GM19463 (cell line): ENCODE data around the gene TP73.
A peak's percentile ranks its signal among the peaks of the same experiment; 100 is the strongest.

Experiments used
- ATAC-seq: cut with Tn5 transposase; IDR thresholded peaks from one replicate; pipeline ENCODE4 v1.9.1; 2021; ENCODE audit warnings: mild to moderate bottlenecking, moderate library complexity; ENCODE audit not compliant: unreplicated experiment

The TP73 gene

DNA sequence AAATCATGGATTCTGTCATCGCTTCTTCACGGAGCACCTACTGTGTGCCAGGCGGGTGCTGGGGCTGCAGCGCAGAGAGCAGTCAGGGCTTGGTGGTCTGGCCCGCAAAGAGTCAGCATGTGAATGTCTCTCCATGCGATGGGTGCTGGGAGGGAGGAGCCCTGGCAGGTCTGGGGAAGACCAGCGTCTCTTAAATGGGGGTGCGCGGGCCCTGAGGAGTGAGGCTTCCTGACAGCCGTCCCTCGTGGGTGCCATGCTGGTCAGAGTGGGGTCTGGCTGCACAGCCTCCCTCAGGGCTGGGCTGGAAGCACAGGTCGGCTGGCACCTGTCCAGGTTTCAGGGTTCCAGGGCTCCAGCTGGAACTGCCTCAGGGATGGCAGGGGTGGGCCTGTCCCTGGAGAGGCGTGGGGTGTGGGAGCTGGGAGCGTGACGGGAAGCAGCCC, 18.5 kb downstream of the TP73 start:
- ATAC-seq = no peak

DNA sequence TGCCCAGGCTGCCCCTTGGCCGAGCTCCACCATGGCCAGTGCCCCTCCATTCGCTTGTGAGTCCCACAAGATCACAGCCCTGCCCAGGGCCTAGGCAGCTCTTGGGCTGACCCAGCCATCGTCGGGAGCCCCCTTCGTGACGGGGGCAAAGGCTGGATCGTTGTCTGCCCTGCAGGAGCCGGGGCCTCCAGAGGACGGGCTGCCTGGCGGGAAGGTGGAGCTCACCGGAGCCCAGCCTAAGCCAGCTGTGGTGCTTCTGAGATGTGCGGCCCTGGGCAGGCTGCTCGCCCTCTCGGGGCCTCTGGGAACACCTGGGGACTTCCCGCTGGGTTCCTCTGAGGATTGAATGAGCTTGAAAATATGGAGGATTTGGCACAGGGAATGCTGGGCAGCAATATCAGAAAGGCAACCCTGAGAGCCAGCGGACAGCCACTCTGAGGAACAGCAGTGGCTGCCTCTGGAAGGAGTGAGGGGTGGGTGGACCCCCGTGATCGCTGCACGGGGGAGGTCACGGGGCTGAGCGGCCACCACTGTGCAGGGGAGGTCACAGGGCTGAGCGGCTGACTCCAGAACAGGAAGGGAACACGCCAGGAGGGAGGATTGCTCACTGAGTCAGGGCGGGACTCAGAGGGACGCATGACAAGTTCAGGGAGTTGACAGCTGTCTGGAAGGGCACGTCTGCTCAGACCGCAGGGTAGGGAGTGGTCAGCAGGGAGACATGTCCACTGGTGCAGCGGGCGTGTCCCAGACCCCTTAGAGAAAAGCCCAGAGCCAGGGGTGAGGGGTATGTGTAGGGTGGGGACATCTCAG, 19.3 kb downstream of the TP73 start:
- no peak for ATAC-seq

DNA sequence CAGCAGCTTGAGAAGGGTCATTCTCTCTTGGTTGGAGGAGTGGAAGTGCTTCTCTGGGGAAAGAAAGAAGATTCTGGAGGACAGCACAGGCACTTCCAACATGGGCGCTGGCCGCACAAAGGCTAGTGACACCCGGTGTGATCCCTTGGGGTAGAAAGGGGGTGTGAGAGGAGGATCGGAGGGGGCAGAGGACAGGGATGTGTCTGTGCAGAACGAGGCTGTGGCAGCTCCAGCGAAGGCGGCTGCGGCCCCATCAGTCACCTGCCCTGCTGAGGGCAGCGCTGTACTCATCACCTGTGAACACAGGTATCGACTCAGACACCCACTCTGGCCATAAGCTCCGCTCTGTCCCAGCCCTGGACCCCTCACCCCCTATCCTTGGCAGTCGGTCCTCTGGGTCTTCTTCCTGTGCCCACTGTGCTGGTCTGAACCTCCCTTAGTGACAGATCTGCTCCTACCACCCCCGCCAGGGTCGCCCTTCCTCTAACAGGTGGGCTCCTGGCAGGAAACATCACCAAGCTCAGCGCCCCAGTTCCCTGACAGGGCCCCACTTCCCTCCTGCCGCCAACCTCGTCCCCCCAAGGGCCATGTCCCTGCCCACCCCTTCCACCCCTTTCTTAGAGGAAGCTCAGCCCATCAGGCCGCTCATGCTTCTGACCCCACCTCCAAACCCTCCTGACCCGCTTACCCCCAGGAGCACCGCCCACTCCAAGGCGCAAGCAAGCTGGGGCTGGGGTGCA, 20.1 kb downstream of the TP73 start:
- ATAC-seq = no peak

DNA sequence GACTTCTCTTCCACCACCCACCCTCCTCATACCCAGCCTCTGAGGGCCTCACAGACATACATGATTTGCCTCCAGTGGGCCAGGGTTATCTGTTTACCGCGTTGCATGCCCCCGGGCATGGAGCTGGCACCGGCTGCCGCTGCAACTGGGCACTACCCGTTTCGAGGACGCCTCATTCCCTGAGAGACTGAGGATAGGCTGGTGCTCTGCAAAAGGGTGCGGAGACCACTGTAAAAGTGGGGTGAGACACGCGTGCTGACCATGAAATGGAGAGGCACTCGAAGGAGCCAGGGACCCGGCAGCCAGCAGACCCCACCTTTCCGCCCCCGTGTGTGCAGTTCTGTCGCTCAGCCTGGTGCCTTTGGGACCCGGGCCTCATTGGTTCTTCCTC, 20.6 kb downstream of the TP73 start:
- ATAC-seq = no peak

DNA sequence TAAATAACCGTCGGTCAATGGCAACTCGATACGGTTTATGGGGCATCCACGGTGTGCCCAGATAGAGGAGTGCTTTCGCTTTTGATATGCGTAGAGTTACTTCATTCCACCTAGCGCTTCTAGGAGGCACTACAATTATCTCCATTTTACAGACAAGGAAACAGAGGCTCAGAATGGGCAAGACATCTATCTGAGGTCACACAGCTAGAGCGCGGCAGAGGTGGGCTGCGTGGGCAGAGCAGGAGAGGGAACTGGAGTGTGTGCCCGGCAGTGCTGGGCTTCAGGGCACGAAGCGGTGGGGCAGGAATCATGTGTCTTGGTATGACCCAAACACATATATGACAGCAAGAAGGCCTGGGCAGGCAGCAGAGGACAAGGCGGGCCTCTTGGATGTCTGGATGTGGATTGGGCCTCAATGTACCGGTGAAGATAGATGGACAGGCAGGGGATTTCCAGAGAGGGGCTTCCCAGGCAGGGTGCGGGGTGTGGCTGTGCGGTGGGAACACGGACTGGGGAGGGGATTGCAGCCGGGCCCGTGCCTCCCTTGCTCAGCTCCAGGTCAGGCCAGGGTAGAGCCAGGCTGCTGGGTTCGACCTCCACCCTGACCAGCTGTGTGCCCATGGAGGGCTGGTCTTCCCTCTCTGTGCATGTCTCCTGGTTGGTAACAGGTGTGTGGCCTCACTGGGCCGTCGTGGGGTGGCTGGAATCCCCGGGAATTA, 21.2 kb downstream of the TP73 start:
- ATAC-seq = no peak

DNA sequence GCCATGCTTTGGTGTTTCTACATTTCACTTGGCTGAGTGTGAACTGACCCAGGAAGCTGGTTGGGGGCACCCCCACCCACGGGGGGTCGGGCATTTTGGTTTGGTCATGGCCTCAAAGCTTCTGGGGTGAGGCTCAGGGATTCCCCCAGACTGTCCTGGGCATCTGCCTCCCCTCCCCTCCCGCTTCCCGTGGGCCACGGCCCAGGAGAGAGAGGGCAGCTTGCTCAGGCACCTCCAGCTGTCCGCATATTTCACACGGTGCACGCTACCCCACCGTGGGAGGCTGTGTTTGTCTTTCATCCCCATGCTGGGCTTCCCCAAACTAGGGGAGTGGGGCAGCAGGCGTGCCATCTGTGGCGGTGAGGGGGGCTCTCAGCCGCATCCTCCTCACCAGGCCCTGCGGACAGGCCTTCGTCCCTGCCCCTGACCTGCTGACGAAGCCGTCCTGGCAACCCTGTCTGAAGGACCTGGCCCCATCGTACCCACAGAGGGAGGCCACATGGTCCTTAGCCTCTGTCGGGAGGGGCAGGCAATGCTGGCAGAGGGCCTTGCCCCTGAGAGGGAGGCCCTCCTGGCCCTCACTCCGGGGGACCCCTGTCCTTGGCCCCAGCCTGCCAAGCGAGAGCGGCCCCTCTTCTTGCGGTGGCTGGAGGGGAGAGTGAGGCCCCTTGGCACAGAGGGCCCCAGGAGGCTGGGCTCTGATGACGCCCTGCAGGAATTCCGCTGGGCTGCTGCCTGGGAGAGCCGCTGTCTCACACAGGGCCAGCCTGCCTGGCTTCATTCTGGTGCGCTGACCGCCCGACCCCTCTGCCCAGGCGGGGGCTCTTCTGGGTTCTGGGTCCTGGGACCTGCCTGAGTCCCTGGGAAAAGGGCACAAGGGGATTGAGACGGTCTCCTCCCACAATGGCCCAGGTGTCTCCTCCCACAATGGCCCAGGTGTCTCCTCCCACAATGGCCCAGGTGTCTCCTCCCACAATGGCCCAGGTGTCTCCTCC, 22.1 kb downstream of the TP73 start:
- ATAC-seq = no peak

DNA sequence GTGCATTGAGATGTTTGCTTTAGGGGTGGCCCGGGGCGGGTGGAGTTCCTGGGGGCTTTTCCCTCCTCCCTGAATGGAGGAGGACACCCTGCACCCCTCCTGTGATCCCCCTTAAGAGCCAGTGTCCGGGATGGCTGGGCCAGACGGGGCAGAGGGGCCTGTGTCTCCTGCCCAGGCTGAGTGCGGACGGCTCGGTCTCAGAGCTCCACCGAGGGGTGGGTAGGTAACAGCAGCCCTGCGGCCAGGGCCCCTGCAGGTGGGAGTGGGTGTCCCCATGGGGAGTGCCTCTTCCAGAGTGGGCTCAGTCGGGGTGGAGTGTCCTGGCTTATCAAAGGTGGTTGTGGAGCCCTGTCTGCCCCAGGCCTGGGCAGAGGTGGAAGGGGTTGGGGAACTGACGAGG, 23.1 kb downstream of the TP73 start:
- ATAC-seq = no peak

DNA sequence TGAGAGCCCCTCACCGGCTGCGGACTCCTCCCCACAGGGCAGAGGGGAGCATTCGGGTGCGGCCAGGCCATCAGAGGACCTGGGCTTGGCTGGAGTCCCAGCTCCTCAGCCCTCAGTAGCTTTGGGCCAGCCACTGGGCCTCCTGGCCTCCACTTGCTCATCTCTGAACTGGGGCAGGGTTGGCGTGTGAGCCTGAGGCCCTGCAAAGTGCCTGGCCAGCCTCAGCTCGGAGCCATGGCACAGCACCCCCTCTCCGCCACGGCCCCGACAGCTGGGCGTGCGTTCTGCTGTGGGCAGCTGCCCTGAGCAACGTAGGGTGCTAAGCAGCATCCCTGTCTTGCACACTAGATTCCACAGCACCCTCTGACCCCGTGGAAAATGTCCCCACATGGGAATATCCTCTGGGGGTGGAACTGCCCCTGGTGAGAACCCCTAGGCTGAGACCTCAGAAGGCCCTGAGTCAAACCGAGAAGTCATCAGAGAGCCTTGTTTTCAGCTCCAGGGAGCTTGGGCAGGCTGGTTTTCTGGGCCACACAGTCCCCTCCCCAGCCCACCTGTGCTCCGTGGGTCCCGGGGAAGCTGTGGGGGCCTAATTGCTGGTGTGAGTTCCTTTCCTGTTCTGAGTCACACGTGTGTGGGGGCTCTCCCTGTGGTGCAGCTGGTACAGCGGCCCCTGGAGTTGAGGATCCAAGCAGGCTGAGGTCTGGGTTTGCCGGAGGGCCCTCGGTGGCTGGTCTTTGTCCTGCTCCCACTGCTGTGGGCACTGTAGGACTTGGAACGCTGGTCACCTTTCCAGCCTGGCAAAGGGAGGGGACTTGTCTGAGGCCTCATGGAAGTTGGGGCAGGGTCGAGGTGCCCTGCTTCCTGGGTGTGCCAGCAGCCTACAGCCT, 24.5 kb downstream of the TP73 start:
- peak; percentile 63 for ATAC-seq

DNA sequence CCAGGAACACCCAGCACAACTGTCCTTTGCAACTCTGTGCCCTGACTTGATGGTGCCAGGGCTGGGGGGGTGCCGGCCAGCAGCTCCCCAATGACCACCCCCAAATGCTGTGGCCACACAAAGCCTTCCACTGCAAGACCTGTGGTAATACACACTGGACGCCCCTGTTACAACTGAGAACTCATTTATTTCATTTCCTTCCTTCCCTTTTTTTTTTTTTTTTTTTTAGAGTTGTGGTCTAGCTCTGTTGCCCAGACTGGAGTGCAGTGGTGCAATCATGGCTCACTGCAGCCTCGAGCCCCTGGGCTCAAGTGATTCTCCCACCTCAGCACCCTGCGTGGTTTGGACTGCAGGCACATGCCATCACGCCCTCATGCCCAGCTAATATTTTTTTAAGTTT, 25.2 kb downstream of the TP73 start:
- ATAC-seq = no peak

DNA sequence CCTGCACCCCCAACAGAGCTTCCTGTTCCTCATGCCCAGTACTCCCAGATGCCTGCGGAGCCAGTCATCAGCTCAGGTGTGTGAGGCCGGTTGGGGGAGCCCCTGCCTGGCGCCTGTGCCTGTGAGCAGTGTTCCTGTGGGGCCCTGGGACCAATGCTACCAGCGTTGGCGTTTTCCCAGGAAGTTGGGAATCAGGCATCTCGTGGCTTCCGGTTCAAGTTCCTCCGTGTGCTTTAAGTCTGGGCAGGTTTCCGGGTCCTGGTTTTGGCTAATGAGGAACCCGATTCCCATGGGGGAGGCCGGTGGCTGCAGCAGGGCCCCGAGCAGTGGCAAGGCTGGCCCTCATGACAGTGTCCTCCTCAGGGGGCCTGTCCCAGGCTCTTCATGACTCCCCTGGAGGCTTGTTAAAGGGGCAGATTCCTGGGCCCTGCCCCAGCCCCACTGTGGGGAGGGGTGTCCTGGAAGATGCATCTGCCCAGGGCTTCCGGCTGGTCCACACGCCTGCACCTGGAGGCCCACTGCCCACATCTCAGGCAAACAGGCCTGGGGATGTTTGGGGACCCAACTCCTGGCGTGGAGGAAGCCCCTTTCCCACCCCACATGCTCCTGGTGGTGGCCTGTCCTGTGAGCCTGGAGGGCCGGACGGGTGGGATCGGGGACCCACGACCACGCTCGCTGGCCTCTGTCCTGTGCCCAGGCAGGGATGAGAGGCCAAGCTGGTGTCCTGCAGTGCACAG, 26.2 kb downstream of the TP73 start:
- no peak for ATAC-seq

DNA sequence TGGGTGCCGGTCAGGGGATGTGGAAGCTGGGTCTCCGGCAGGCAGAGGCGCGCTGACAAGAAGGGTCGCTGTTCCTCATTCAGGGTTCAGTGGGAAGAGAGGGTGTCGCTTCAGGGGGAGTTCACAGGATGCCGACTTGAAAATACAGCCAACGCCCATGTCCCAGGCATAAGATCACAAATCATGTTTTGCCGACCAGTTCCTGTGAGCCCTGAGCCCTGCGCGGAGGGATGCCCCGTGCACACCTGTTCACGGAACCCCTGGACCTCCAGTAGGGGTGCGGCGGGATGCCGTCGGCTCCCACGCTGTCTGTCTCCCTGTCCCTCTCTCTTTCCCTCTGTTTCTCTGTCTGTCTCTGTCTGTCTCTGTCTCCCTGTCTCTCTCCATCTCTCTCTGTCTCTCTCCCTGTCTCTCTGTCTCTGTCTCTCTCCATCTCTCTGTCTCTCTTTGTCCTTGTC, 26.8 kb downstream of the TP73 start:
- no peak for ATAC-seq

DNA sequence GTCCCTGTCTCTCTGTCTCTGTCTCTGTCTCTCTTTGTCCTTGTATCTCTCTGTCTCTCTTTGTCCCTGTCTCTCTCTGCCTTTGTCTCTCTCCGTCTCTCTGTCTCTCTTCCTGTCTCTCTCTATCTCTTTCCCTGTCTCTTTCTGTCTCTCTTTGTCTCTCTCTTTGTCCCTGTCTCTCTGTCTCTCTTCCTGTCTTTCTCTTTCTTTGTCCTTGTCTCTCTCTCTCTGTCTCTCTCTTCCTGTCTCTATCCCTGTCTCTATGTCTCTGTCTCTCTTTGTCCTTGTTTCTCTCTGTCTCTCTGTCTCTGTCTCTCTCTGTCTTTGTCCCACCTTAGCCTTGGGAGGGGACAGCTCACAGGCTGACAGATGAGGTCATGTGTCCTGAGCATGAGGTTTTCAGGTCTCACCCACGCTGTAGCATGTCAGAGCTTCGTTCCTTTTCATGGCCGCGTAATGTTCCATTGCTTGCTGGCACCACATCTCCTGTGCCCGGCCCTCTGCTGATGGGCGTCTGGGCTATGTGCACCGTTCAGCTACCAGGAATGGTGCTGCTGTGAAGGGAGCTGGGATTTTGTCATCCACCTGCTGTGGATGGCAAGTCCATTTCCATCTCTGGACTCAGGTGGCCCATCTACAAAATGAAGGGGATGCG, 27.6 kb downstream of the TP73 start:
- no peak for ATAC-seq

DNA sequence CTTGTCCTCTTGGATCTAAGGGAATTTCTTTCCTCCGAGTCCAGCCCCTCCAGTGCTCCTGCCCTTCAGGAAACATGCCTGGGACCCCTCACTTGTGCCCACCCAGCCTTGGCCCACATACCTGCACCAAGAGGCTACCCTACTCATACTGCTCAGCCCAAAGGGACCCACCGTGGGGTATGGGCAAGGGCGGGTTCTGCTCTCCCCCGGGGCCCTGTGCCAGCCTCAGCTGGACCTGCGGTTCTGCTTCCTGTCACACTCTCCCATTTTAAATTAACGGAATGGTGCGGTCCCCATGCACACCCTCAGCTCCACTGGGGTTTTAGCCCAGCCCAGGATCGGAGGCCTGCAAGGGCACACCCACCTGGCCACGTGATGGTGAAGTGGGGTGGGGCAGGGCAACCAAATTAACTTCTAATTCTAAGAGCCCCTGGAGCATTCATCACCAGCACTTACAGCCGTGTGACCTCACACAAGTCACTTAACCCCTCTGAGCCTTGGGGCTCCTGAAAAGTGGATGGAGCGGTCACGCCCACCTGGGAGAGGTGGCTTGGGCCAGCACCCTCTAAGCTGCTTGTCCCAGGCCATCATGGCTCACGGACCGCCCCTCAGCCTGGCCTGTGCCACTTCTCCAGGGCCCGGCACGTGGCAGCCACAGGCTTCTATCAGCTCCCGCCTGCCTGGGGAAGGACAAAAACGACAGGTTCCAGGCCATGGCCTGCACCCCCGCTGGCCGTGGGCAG, 28.3 kb downstream of the TP73 start:
- no peak for ATAC-seq

DNA sequence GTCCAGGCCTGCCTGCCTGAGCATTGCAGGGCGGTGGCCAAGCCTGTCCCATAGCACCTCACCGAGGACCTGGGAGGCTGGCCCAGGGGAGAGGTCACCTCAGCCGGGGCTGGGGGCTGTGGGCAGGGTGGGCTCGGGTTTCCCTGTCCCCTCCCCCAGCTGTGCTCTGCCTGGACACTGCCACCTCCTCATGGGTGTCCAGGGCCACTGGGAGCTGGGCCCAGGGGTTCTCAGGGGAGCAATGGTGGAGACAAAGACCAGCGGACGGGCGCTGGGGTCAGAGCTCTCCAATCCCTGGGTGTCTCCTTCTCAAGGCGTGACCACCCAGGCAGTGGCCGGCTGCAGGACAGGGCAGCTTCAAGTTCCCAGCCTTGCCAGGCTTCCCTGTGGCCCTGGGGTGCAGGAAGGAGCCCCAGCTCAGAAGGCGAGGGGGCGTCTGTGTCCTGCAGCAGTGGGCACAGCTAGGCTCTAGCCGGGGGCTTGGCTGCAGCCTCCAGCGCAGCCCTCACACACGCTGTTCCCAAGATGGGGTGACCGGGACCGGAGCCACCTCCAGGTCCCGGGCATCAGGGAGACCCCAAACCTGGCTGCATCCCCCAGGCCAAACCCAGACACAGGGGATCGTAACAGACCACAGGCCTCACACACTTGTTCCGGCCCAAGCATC, 29.0 kb downstream of the TP73 start:
- ATAC-seq = no peak

DNA sequence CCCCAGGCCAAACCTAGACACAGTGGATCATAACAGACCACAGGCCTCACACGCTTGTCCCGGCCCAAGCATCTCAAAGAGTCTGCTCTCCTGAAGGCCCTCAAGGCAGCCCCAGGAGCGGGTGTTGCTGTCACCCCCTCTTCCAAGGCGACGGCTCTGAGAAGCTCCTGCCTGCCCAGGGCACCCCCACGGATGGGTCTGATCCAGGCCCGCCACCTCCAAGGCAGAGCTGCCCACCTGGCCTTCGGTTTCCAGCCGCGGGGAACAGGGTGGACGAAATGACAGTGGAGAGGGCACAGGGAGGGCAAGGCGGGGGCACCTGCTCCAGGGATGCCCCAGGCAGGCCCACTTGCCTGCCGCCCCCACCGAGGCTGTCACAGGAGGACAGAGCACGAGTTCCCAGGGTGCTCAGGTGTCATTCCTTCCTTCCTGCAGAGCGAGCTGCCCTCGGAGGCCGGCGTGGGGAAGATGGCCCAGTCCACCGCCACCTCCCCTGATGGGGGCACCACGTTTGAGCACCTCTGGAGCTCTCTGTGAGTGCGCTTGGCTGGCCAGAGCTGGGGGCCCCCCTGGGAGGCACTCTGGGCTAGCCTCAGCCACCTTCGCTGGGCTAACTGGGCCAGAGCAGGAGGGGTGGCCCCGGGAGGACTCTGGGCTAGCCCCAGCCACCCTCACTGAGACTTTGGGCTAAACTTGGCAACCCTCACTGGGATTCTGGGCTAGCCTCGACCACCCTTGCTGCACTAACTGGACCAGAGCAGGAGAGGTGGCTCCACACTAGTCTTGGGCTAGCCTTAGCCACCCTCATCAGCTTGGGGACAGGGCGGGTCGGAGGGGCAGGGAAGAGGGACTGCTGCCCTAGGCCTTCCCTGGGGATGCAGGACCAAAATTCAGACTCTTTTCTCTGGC, 29.8 kb downstream of the TP73 start:
- ATAC-seq = no peak

DNA sequence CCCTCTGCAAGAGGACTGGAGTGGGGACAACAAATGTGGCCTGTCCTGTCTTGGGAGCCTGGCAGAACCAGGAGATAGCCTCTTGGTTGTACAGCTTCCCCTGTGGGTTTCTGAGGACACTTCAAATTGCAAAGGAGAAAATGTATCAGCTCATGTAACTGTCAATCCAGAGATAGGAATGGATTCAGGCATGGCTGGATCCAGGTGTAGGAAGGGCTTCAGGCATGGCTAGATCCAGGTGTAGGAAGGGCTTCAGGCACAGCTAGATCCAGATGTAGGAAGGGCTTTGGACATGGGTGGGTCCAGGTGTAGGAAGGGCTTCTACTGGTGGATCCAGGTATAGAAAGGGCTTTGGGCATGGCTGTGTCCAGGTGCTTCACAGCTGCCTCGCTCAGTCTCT, 30.9 kb downstream of the TP73 start:
- ATAC-seq = no peak
